Measurements from ENCODE around the gene BPIFB6. TPM values are rescaled to one million over a fixed set of nuclear protein-coding genes. Genes with fewer than 3 reads are reported as not detected.

Gene BPIFB6
- total and polyA plus RNA-seq, 4 donors, result not detected

DNA sequence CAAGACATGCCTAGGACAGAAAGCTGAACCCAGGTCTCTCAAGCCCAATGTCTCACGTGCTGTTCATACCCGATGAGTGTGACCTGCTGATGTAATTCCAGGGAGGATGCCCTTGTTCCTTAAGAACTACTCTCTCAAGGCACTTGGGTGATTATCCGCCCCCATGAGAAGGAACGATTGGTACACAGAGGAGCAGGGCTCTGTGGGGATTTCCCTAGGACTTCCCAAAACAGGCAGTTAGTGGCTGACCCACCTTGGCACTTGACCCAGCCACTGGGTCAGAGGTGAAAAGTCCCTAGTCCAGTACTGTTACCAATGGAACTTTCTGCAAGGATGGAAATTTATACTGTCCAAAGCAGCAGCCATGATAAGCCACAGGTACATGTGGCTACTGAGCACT is 9.2 kb upstream of the BPIFB6 start:
- no peaks in the 10 kb centered on the region for H3K36me3 ChIP-seq (ENCODE audit: control insufficient read depth in 4 of 4, insufficient read depth in 3 of 4, low read depth in 1 of 4, low read length in 3 of 4)
- TF ChIP-seq SP1 (IDR thresholded peaks at IDR 0.05) (no peak), RXRA (IDR thresholded peaks at IDR 0.05) (no peak), YY1 (IDR thresholded peaks at IDR 0.05) (no peak), FOXA1 (IDR thresholded peaks at IDR 0.05) (no peak), FOXA2 (IDR thresholded peaks at IDR 0.05) (no peak), HNF4G (IDR thresholded peaks at IDR 0.05) (no peak), CTCF (IDR thresholded peaks at IDR 0.05; ENCODE audit: low read depth, low read length, missing input control) (no peak)
- TF ChIP-seq, protein P1, sequence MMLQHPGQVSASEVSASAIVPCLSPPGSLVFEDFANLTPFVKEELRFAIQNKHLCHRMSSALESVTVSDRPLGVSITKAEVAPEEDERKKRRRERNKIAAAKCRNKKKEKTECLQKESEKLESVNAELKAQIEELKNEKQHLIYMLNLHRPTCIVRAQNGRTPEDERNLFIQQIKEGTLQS (IDR thresholded peaks at IDR 0.05), result no peak
- TF ChIP-seq, protein P2, sequence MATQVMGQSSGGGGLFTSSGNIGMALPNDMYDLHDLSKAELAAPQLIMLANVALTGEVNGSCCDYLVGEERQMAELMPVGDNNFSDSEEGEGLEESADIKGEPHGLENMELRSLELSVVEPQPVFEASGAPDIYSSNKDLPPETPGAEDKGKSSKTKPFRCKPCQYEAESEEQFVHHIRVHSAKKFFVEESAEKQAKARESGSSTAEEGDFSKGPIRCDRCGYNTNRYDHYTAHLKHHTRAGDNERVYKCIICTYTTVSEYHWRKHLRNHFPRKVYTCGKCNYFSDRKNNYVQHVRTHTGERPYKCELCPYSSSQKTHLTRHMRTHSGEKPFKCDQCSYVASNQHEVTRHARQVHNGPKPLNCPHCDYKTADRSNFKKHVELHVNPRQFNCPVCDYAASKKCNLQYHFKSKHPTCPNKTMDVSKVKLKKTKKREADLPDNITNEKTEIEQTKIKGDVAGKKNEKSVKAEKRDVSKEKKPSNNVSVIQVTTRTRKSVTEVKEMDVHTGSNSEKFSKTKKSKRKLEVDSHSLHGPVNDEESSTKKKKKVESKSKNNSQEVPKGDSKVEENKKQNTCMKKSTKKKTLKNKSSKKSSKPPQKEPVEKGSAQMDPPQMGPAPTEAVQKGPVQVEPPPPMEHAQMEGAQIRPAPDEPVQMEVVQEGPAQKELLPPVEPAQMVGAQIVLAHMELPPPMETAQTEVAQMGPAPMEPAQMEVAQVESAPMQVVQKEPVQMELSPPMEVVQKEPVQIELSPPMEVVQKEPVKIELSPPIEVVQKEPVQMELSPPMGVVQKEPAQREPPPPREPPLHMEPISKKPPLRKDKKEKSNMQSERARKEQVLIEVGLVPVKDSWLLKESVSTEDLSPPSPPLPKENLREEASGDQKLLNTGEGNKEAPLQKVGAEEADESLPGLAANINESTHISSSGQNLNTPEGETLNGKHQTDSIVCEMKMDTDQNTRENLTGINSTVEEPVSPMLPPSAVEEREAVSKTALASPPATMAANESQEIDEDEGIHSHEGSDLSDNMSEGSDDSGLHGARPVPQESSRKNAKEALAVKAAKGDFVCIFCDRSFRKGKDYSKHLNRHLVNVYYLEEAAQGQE (IDR thresholded peaks at IDR 0.05), result no peak

DNA sequence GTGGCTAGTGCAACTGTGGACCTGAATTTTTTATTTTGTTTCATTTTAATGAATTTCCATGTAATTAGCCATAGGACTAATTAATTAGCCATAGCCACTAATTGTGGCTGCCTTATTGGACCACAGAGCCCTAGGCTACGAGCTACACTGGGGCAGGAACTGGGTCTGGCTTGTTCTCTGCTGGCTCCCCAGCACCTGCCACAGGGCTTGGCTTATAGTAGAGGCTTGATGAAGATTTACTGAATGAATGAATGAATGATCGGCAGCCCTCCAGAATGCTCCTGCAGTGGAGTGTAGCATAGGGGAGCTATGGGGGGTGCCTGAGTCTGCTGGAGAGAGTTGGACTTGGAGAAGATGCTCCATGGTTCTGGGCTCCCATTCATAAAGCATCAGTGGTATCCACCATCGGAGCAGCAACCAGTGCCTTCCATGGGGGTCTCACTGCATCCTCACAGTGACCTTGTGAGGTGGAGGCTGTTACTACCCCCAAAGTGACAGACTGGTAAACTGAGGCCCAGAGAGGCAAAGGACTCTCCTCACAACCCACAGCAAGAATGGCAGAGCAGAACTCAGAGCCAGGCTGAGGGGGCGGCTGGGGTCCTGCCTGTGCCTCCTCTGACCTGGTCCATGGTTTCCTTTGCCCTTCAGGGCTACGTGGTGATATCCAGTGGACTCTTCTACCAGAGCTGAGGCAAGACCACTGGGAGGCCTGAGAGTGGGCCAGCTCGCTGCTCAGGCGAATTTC is 8.6 kb upstream of the BPIFB6 start:
- 82% methylated on average over 7 of the region's 7 CpGs for WGBS
- TF ChIP-seq SP1 (IDR thresholded peaks at IDR 0.05), result no peak
- TF ChIP-seq FOXA2 (IDR thresholded peaks at IDR 0.05), result no peak
- TF ChIP-seq RXRA (IDR thresholded peaks at IDR 0.05), result no peak
- TF ChIP-seq JUND (IDR thresholded peaks at IDR 0.05), result no peak
- no peak for TF ChIP-seq RAD21 (IDR thresholded peaks at IDR 0.05)
- no peak for TF ChIP-seq EGR1 (IDR thresholded peaks at IDR 0.05; ENCODE audit: low read depth in 2 of 2)
- no peak for TF ChIP-seq FOXA1 (IDR thresholded peaks at IDR 0.05)
- TF ChIP-seq YY1 (IDR thresholded peaks at IDR 0.05), result no peak
- TF ChIP-seq NR2F2 (IDR thresholded peaks at IDR 0.05), result no peak
- TF ChIP-seq, protein P2 (IDR thresholded peaks at IDR 0.05), result no peak
- TF ChIP-seq TAF1 (conservative IDR thresholded peaks at IDR 0.05), result no peak
- no peak for TF ChIP-seq ZBTB33 (IDR thresholded peaks at IDR 0.05)
- TF ChIP-seq HNF4A (conservative IDR thresholded peaks at IDR 0.05), result no peak
- TF ChIP-seq HNF4G (IDR thresholded peaks at IDR 0.05), result no peak
- TF ChIP-seq GABPA (IDR thresholded peaks at IDR 0.05 in 1 of 2, conservative IDR thresholded peaks at IDR 0.05 in 1 of 2), result no peak
- no peak for TF ChIP-seq CTCF (IDR thresholded peaks at IDR 0.05; ENCODE audit: low read depth, low read length, missing input control)
- Histone ChIP-seq H3K36me3 (ENCODE audit: control insufficient read depth in 4 of 4, insufficient read depth in 3 of 4, low read depth in 1 of 4, low read length in 3 of 4) (no peaks in the 10 kb centered on the region), H3K27me3 (ENCODE audit: control insufficient read depth in 4 of 4, insufficient read depth in 4 of 4, low read length in 3 of 4) (peaks cover 0 to 2% (median 0%) of the 10 kb centered on the region in 4 donors), H3K4me1 (ENCODE audit: control insufficient read depth in 4 of 4, insufficient read depth in 4 of 4, low read length in 3 of 4) (no peaks in the 10 kb centered on the region), H3K9ac (ENCODE audit: low read depth in 1 of 2, low read length in 2 of 2) (no peak overlapping the region), H3K4me3 (ENCODE audit: low read depth in 1 of 3, low read length in 3 of 3) (no peak overlapping the region), H3K9me3 (ENCODE audit: control insufficient read depth in 4 of 4, low read length in 3 of 4) (no peaks in the 10 kb centered on the region), H3K27ac (ENCODE audit: low read depth in 1 of 2, low read length in 2 of 2) (no peak overlapping the region)
- DNase-seq (ENCODE audit: low spot score), result no peak

More for the DNA sequence above, 9.2 kb upstream of the BPIFB6 start:
- Histone ChIP-seq H3K4me3 (ENCODE audit: low read depth in 1 of 3, low read length in 3 of 3) (no peak overlapping the region), H3K9ac (ENCODE audit: low read depth in 1 of 2, low read length in 2 of 2) (no peak overlapping the region), H3K9me3 (ENCODE audit: control insufficient read depth in 4 of 4, low read length in 3 of 4) (no peaks in the 10 kb centered on the region), H3K27me3 (ENCODE audit: control insufficient read depth in 4 of 4, insufficient read depth in 4 of 4, low read length in 3 of 4) (peaks cover 0 to 2% (median 0%) of the 10 kb centered on the region in 4 donors), H3K4me1 (ENCODE audit: control insufficient read depth in 4 of 4, insufficient read depth in 4 of 4, low read length in 3 of 4) (no peaks in the 10 kb centered on the region), H3K27ac (ENCODE audit: low read depth in 1 of 2, low read length in 2 of 2) (no peak overlapping the region)
- DNase-seq (ENCODE audit: low spot score), result no peak
- 68% methylated on average over 4 of the region's 4 CpGs for WGBS
